BJ (cell line): ENCODE data around the gene TLNRD1. TPM values are rescaled to one million over a fixed set of nuclear protein-coding genes. Genes with fewer than 3 reads are reported as not detected.
A peak's percentile ranks its signal among the peaks of the same experiment; 100 is the strongest.

Experiments used
- CTCF ChIA-PET: fragments of 350-600 bp; formaldehyde crosslinking; extraction: SDS; loops from one replicate; lab custom pipeline; 2021; ENCODE audit warnings: antibody characterized with exemption, inconsistent platforms; lab: Yijun Ruan, JAX
- POLR2A ChIA-PET: fragments of 300-600 bp; sonication (Branson Sonifier 250); formaldehyde crosslinking; extraction: SDS; loops from one replicate; lab custom pipeline; 2021; ENCODE audit warnings: antibody characterized with exemption; lab: Charles Lee
- DNase-seq: peaks from one replicate; pipeline ENCODE4 v3.0.0-alpha.2; 2011; ENCODE audit warnings: low read depth
- H3K27me3 ChIP-seq: 2 replicates; pipeline ENCODE4 v1.6.0; 2011; ENCODE audit warnings: low read length; ENCODE audit not compliant: control insufficient read depth, insufficient read depth
- H3K36me3 ChIP-seq: 2 replicates; pipeline ENCODE4 v1.5.1; 2011; ENCODE audit warnings: low read length; ENCODE audit not compliant: control insufficient read depth, insufficient read depth
- H3K4me3 ChIP-seq: 2 replicates; pipeline ENCODE4 v1.5.1; 2011; ENCODE audit warnings: low read depth, mild to moderate bottlenecking, control low read depth, low read length
- CTCF ChIP-seq: IDR thresholded peaks from 2 replicates; pipeline ENCODE4 v1.5.1; 2011; ENCODE audit warnings: low read depth, mild to moderate bottlenecking, control low read depth, inconsistent platforms, low read length, moderate library complexity; ENCODE audit not compliant: insufficient read depth
- polyA plus RNA-seq: library from polyadenylated mRNA; depleted of rRNA; stranded (reverse); fragments of >200 nt; gene quantifications from 2 replicates; pipeline ENCODE4 v1.2.3, GENCODE V29; 2011

TLNRD1 gene
- polyA plus RNA-seq, 1 experiment: 5.2 TPM

GRCh38 chr15:80985981-80986380, 14.7 kb upstream of the TLNRD1 start:
- H3K27me3 ChIP-seq: no peaks in the 10 kb centered on the region
- no peak for TF ChIP-seq CTCF
- H3K4me3 ChIP-seq: no peak overlapping the region
- DNase-seq: no peak
- no peaks in the 10 kb centered on the region for H3K36me3 ChIP-seq
- ChIA-PET CTCF (interaction anchor here (1.2 kb wide), 1 partner anchor 280 kb away, joined by 5 read pairs; no protein-coding TSS in a partner anchor), POLR2A (no interaction called here)

- CTCF ChIA-PET: interaction anchor here (0.9 to 1.2 kb wide), 2 partner anchors 10 to 280 kb away, joined by 3 to 5 read pairs; no protein-coding TSS in a partner anchor
- POLR2A ChIA-PET: no interaction called here
- no peaks in the 10 kb centered on the region for H3K36me3 ChIP-seq
- no peak overlapping the region for H3K4me3 ChIP-seq
- no peaks in the 10 kb centered on the region for H3K27me3 ChIP-seq
- no peak for DNase-seq
- TF ChIP-seq CTCF: no peak
These were observed 14.2 kb upstream of the TLNRD1 start for GRCh38 chr15:80986487-80986886.

GRCh38 chr15:80988148-80988796, 12.5 kb upstream of the TLNRD1 start:
- TF ChIP-seq CTCF: no peak
- H3K36me3 ChIP-seq: no peaks in the 10 kb centered on the region
- no peak for DNase-seq
- peak overlapping the region; percentile 65 for H3K4me3 ChIP-seq
- no peaks in the 10 kb centered on the region for H3K27me3 ChIP-seq
- CTCF ChIA-PET: interaction anchor here (1.2 to 2.7 kb wide), 2 partner anchors 11 to 278 kb away, joined by 6 to 9 read pairs; no protein-coding TSS in a partner anchor
- POLR2A ChIA-PET: no interaction called here

- Histone ChIP-seq H3K4me3 (peak overlapping the region; percentile 65), H3K36me3 (no peaks in the 10 kb centered on the region), H3K27me3 (no peaks in the 10 kb centered on the region)
- TF ChIP-seq CTCF: no peak
- no peak for DNase-seq
- ChIA-PET CTCF (interaction anchor here (2.7 kb wide), 1 partner anchor 277 kb away, joined by 9 read pairs; no protein-coding TSS in a partner anchor), POLR2A (no interaction called here)
These were observed 11.6 kb upstream of the TLNRD1 start for GRCh38 chr15:80989081-80989517.

GRCh38 chr15:80989518-80990478, 10.9 kb upstream of the TLNRD1 start, which contains the start of gene MESD:
TSS of gene MESD (minus strand) at chr15:80989819. CDS start at chr15:80989791, 28 bp downstream.
- Histone ChIP-seq H3K27me3 (no peaks in the 10 kb centered on the region), H3K4me3 (peak within 1 kb of the TSS; percentile 65), H3K36me3 (no peaks in the 10 kb centered on the region)
- peak; percentile 65 for DNase-seq
- ChIA-PET POLR2A (interaction anchor here (0.6 kb wide), 2 partner anchors 9 to 280 kb away, joined by 5 to 6 read pairs; no protein-coding TSS in a partner anchor), CTCF (interaction anchor here (0.8 to 2.7 kb wide), 5 partner anchors 11 to 276 kb away, joined by 3 to 12 read pairs (median 5); partner anchors contain the start of gene TLNRD1)
- no peak for TF ChIP-seq CTCF
